Esophagus squamous epithelium (tissue), 4 donors: ENCODE data around the gene UNC5B.

ENCODE experiments used
- CTCF ChIP-seq, 6 experiments: fragments of 450-650 bp in 4 of 6; fragments of 200-600 bp in 2 of 6; sonication (generic) in 2 of 6; IDR thresholded peaks; one replicate each; pipeline ENCODE4 v1.5.1; 2016 to 2019; ENCODE audit warnings: antibody characterized with exemption in 6 of 6, mild to moderate bottlenecking in 4 of 6, moderate library complexity in 4 of 6
- POLR2A ChIP-seq, 4 donors: fragments of 450-650 bp; IDR thresholded peaks; one replicate each; pipeline ENCODE4 v1.6.1; 2017; ENCODE audit warnings: antibody characterized with exemption in 4 of 4, mild to moderate bottlenecking in 4 of 4, moderate library complexity in 3 of 4

DNA sequence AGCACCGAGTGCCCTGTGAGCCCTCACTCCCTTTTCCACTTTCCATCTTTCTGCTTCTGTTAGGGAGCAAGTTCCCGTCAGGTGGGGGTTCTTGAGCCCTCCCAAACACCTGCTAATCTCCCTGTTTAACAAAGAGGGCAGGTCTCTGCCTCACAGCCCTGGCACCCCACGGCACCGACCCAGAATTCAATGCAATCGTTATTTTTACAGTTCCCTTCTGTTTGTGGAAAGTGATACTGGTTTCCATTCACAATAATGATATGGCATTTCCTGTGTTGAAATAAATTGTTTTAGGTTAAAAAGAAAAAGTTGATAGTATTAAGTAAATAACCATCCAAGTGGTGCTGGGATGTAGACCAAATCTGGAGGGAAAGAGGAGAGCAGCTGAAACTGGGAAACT, 67.8 kb downstream of the UNC5B start:
- TF ChIP-seq CTCF (IDR thresholded peaks at IDR 0.05) = no peak
- no peak for TF ChIP-seq POLR2A (IDR thresholded peaks at IDR 0.05)
